OCI-LY7 (cell line): ENCODE data around the gene UBE2E1.

Source experiments
- CTCF ChIP-seq: fragments of 200-600 bp; sonication (generic); conservative IDR thresholded peaks from 2 replicates; pipeline ENCODE4 v1.5.1; 2014; ENCODE audit warnings: mild to moderate bottlenecking, antibody characterized with exemption, low read length, moderate library complexity, mixed read lengths
- EZH2phosphoT487 ChIP-seq: fragments of 200-600 bp; sonication (generic); IDR thresholded peaks from 2 replicates; pipeline ENCODE4 v1.6.1; 2018; ENCODE audit warnings: low read depth, borderline replicate concordance, mild to moderate bottlenecking, mixed run types, antibody characterized with exemption, low read length, moderate library complexity, mixed read lengths

- TF ChIP-seq CTCF: no peak
- no peak for TF ChIP-seq EZH2phosphoT487
These were observed 132.9 kb downstream of the UBE2E1 start for GRCh38 chr3:23938688-23939087.
